AG09309 (cell line): ENCODE data around the gene OAT.
"Not testable (repeated sequence)": the region's sequence is repeated elsewhere in the genome, so short reads cannot be mapped to it uniquely, and the experiment has no call there.

Experiments used
- DNase-seq: peaks from one replicate; pipeline ENCODE4 v3.0.0-alpha.2; 2010; ENCODE audit warnings: low read depth
- H3K4me3 ChIP-seq: 2 replicates; pipeline ENCODE4 v1.5.1; 2011; ENCODE audit warnings: mild to moderate bottlenecking, low read depth, low read length, moderate library complexity; ENCODE audit not compliant: control insufficient read depth
- CTCF ChIP-seq: IDR thresholded peaks from 2 replicates; pipeline ENCODE4 v1.5.1; 2011; ENCODE audit warnings: mild to moderate bottlenecking, low read depth, low read length, inconsistent platforms; ENCODE audit not compliant: insufficient read depth, control insufficient read depth; ENCODE audit errors: missing control alignments

OAT gene

GRCh38 chr10:124375691-124376090 is 43.0 kb downstream of the OAT start:
- H3K4me3 ChIP-seq, result no peak overlapping the region
- no peak for DNase-seq
- TF ChIP-seq CTCF, result no peak

GRCh38 chr10:124375353-124375614 is 43.4 kb downstream of the OAT start:
- no peak overlapping the region for H3K4me3 ChIP-seq
- no peak for TF ChIP-seq CTCF
- no peak for DNase-seq

GRCh38 chr10:124374535-124375352 is 44.0 kb downstream of the OAT start:
- DNase-seq, result no peak
- no peak overlapping the region for H3K4me3 ChIP-seq
- TF ChIP-seq CTCF, result no peak

GRCh38 chr10:124372899-124373298 is 45.8 kb downstream of the OAT start:
- no peak overlapping the region for H3K4me3 ChIP-seq
- DNase-seq, result no peak
- no peak for TF ChIP-seq CTCF

- no peak overlapping the region for H3K4me3 ChIP-seq
- TF ChIP-seq CTCF, result no peak
- no peak for DNase-seq
Measured at GRCh38 chr10:124370426-124370825, 48.3 kb downstream of the OAT start.

GRCh38 chr10:124369986-124370385 is 48.7 kb downstream of the OAT start:
- H3K4me3 ChIP-seq, result no peak overlapping the region
- no peak for TF ChIP-seq CTCF
- no peak for DNase-seq

GRCh38 chr10:124369533-124369932 is 49.2 kb downstream of the OAT start:
- DNase-seq, H3K4me3 ChIP-seq: not testable (repeated sequence)
